Loucy (cell line): ENCODE results near the gene ACACB.

ENCODE experiments used
- CTCF ChIP-seq: fragments of 200-600 bp; sonication (generic); conservative IDR thresholded peaks from 2 replicates; pipeline ENCODE4 v1.5.1; 2014; ENCODE audit warnings: mild to moderate bottlenecking, antibody characterized with exemption, low read length
- EZH2phosphoT487 ChIP-seq: fragments of 200-600 bp; IDR thresholded peaks from 2 replicates; pipeline ENCODE4 v1.6.1; 2018; ENCODE audit warnings: antibody characterized with exemption, mild to moderate bottlenecking, moderate library complexity, borderline replicate concordance

- TF ChIP-seq CTCF (no peak), EZH2phosphoT487 (no peak)
Observed at GRCh38 chr12:109074866-109075265, 41.5 kb upstream of the ACACB start.
